PC-3 (cell line): ENCODE results near the gene KCNH4. TPM values are rescaled to one million over a fixed set of nuclear protein-coding genes. Genes with fewer than 3 reads are reported as not detected.
"Not testable (repeated sequence)": the region's sequence is repeated elsewhere in the genome, so short reads cannot be mapped to it uniquely, and the experiment has no call there.

Source experiments
- ATAC-seq: fragments of 200-7000 bp; cut with Tn5 transposase; 2 replicates; pipeline ENCODE4 v1.9.1; 2020; ENCODE audit warnings: mild to moderate bottlenecking, moderate library complexity
- BruUV-seq: library from RNA; stranded (reverse); fragments of 400-500 nt; replicated peaks from 2 replicates; lab custom pipeline; 2021; lab: Mats Ljungman, UMichigan
- CTCF ChIA-PET: fragments of 300-600 bp; sonication (Branson Sonifier 250); formaldehyde crosslinking; loops from one replicate; lab custom pipeline; 2022; ENCODE audit warnings: antibody characterized with exemption; lab: Charles Lee
- POLR2A ChIA-PET: fragments of 300-600 bp; sonication (Branson Sonifier 250); formaldehyde crosslinking; loops from one replicate; lab custom pipeline; 2022; ENCODE audit warnings: antibody characterized with exemption; ENCODE audit not compliant: unreplicated experiment; lab: Charles Lee
- DNase-seq: peaks from one replicate; pipeline ENCODE4 v3.0.0-alpha.2; 2015
- H2AFZ ChIP-seq: fragments of 300-600 bp; sonication (generic); 2 replicates; pipeline ENCODE4 v1.6.0; 2016; ENCODE audit warnings: antibody characterized with exemption, low read length
- H3F3A ChIP-seq: fragments of 300-600 bp; sonication (generic); one replicate; pipeline ENCODE4 v1.6.0; 2017; ENCODE audit warnings: antibody characterized with exemption, low read length, control low read depth, mild to moderate bottlenecking; ENCODE audit not compliant: unreplicated experiment
- H3K27ac ChIP-seq: fragments of 300-600 bp; sonication (generic); 2 replicates; pipeline ENCODE4 v1.5.1; 2016; ENCODE audit warnings: mild to moderate bottlenecking, low read length
- H3K27me3 ChIP-seq: fragments of 300-600 bp; sonication (generic); 2 replicates; pipeline ENCODE4 v1.6.1; 2016; ENCODE audit warnings: low read length, mixed read lengths
- H3K36me3 ChIP-seq: fragments of 300-600 bp; sonication (generic); 2 replicates; pipeline ENCODE4 v1.6.1; 2016; ENCODE audit warnings: low read depth, mixed run types, low read length, mixed read lengths
- H3K4me1 ChIP-seq: fragments of 300-600 bp; sonication (generic); 2 replicates; pipeline ENCODE4 v1.5.1; 2016; ENCODE audit warnings: low read length; ENCODE audit not compliant: insufficient read depth
- H3K4me2 ChIP-seq: fragments of 300-600 bp; sonication (generic); 2 replicates; pipeline ENCODE4 v1.6.0; 2016; ENCODE audit warnings: low read length
- H3K4me3 ChIP-seq: fragments of 300-600 bp; sonication (generic); 2 replicates; pipeline ENCODE4 v1.5.1; 2016; ENCODE audit warnings: mild to moderate bottlenecking, low read length, mixed read lengths
- H3K79me2 ChIP-seq: fragments of 300-600 bp; sonication (generic); 2 replicates; pipeline ENCODE4 v1.6.1; 2017; ENCODE audit warnings: low read length, mixed read lengths
- H3K9ac ChIP-seq: fragments of 300-600 bp; sonication (generic); 2 replicates; pipeline ENCODE4 v1.6.0; 2016; ENCODE audit warnings: mild to moderate bottlenecking, low read length
- H3K9me2 ChIP-seq: fragments of 300-600 bp; sonication (generic); replicated peaks from 2 replicates; pipeline ENCODE4 v1.6.1; 2016; ENCODE audit warnings: mixed run types, low read length, mixed read lengths
- H3K9me3 ChIP-seq: fragments of 300-600 bp; sonication (generic); 2 replicates; pipeline ENCODE4 v1.6.1; 2016; ENCODE audit warnings: low read length, mixed read lengths
- H4K20me1 ChIP-seq: fragments of 300-600 bp; sonication (generic); 2 replicates; pipeline ENCODE4 v1.6.1; 2016; ENCODE audit warnings: low read length, mixed read lengths
- CTCF ChIP-seq: fragments of 300-600 bp; sonication (generic); conservative IDR thresholded peaks from 2 replicates; pipeline ENCODE4 v1.5.1; 2017; ENCODE audit warnings: antibody characterized with exemption, low read depth, mild to moderate bottlenecking, low read length
- EZH2 ChIP-seq: fragments of 300-600 bp; sonication (generic); IDR thresholded peaks from one replicate; pipeline ENCODE4 v1.6.1; 2017; ENCODE audit warnings: antibody characterized with exemption, mild to moderate bottlenecking, low read length; ENCODE audit not compliant: unreplicated experiment
- EZH2phosphoT487 ChIP-seq: fragments of 300-600 bp; sonication (generic); IDR thresholded peaks from 2 replicates; pipeline ENCODE4 v1.6.1; 2018; ENCODE audit warnings: mild to moderate bottlenecking, antibody characterized with exemption, low read length, borderline replicate concordance
- intact Hi-C: fragments of 100-400 bp; cut with micrococcal nuclease; formaldehyde crosslinking; loops from 2 replicates; pipeline ENCODE4 v1.9.0; 2023
- total RNA-seq: library from RNA; depleted of rRNA; stranded (reverse); fragments of >200 nt; gene quantifications from 2 replicates; pipeline ENCODE4 v1.2.3, GENCODE V29; 2014

KCNH4 gene
- total RNA-seq, 1 experiment from 2014 or later: not detected

- Histone ChIP-seq H3K36me3 (no peaks in the 10 kb centered on the region), H3K4me2 (no peak overlapping the region), H3F3A (no peaks in the 10 kb centered on the region), H3K9me3 (no peaks in the 10 kb centered on the region), H2AFZ (no peak overlapping the region), H3K79me2 (no peaks in the 10 kb centered on the region), H3K27ac (no peak overlapping the region), H3K4me3 (no peak overlapping the region), H3K4me1 (no peaks in the 10 kb centered on the region), H3K27me3 (no peaks in the 10 kb centered on the region), H4K20me1 (no peaks in the 10 kb centered on the region), H3K9ac (no peak overlapping the region), H3K9me2 (no peaks in the 10 kb centered on the region)
- DNase-seq: no peak
- POLR2A ChIA-PET: no interaction called here
- intact Hi-C loops: no loop called here
- no peak for ATAC-seq
- CTCF ChIA-PET: no interaction called here
- TF ChIP-seq EZH2phosphoT487: no peak
- no peak for TF ChIP-seq CTCF
- no peak for TF ChIP-seq EZH2
- no TSS peak for BruUV-seq
These were observed 31.4 kb upstream of the KCNH4 start for GRCh38 chr17:42212382-42212781.

- not testable (repeated sequence) for H3K27ac ChIP-seq
These were observed 31.0 kb upstream of the KCNH4 start for GRCh38 chr17:42211921-42212341.

GRCh38 chr17:42210046-42210445 lies 29.1 kb upstream of the KCNH4 start:
- intact Hi-C loops: no loop called here
- no peak overlapping the region for H3K4me3 ChIP-seq
- no peak overlapping the region for H3K4me2 ChIP-seq
- H3K9me3 ChIP-seq: no peaks in the 10 kb centered on the region
- no peaks in the 10 kb centered on the region for H3K4me1 ChIP-seq
- no peak for ATAC-seq
- POLR2A ChIA-PET: no interaction called here
- H3K9ac ChIP-seq: no peak overlapping the region
- H3K27me3 ChIP-seq: no peaks in the 10 kb centered on the region
- no peaks in the 10 kb centered on the region for H3K79me2 ChIP-seq
- H3K27ac ChIP-seq: no peak overlapping the region
- H3K36me3 ChIP-seq: no peaks in the 10 kb centered on the region
- DNase-seq: no peak
- no peaks in the 10 kb centered on the region for H3F3A ChIP-seq
- no peak overlapping the region for H2AFZ ChIP-seq
- H3K9me2 ChIP-seq: no peaks in the 10 kb centered on the region
- no peaks in the 10 kb centered on the region for H4K20me1 ChIP-seq
- TF ChIP-seq CTCF (no peak), EZH2phosphoT487 (no peak), EZH2 (no peak)
- BruUV-seq: no TSS peak
- CTCF ChIA-PET: no interaction called here

More at GRCh38 chr17:42211921-42212341, 31.0 kb upstream of the KCNH4 start:
- ATAC-seq, H3K36me3 ChIP-seq, H3K4me1 ChIP-seq, H3F3A ChIP-seq, DNase-seq, H3K4me2 ChIP-seq, H4K20me1 ChIP-seq, BruUV-seq, H3K79me2 ChIP-seq, H3K9ac ChIP-seq, H3K27me3 ChIP-seq, H2AFZ ChIP-seq, H3K9me2 ChIP-seq, intact Hi-C loops, CTCF ChIA-PET, POLR2A ChIA-PET, H3K9me3 ChIP-seq, H3K4me3 ChIP-seq: not testable (repeated sequence)

- H3K36me3 ChIP-seq, H4K20me1 ChIP-seq, H3F3A ChIP-seq, H3K9me3 ChIP-seq, CTCF ChIA-PET, H2AFZ ChIP-seq, H3K4me1 ChIP-seq, H3K27ac ChIP-seq, H3K4me3 ChIP-seq, H3K9ac ChIP-seq, H3K9me2 ChIP-seq, H3K27me3 ChIP-seq, POLR2A ChIA-PET, H3K4me2 ChIP-seq, intact Hi-C loops, DNase-seq, BruUV-seq, ATAC-seq, H3K79me2 ChIP-seq: not testable (repeated sequence)
These were observed 25.2 kb upstream of the KCNH4 start for GRCh38 chr17:42206153-42206612.
